Measurements from ENCODE around the gene TUBB2B.

Gene TUBB2B

GRCh38 chr6:3252369-3252768, 24.9 kb upstream of the TUBB2B start:
- TF ChIP-seq, protein P1, sequence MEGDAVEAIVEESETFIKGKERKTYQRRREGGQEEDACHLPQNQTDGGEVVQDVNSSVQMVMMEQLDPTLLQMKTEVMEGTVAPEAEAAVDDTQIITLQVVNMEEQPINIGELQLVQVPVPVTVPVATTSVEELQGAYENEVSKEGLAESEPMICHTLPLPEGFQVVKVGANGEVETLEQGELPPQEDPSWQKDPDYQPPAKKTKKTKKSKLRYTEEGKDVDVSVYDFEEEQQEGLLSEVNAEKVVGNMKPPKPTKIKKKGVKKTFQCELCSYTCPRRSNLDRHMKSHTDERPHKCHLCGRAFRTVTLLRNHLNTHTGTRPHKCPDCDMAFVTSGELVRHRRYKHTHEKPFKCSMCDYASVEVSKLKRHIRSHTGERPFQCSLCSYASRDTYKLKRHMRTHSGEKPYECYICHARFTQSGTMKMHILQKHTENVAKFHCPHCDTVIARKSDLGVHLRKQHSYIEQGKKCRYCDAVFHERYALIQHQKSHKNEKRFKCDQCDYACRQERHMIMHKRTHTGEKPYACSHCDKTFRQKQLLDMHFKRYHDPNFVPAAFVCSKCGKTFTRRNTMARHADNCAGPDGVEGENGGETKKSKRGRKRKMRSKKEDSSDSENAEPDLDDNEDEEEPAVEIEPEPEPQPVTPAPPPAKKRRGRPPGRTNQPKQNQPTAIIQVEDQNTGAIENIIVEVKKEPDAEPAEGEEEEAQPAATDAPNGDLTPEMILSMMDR (conservative IDR thresholded peaks at IDR 0.05; ENCODE audit: low read depth), result no peak
- no peak overlapping the region for H3K27ac ChIP-seq
- no peak for DNase-seq (ENCODE audit: low spot score)
- CTCF ChIA-PET, result interaction anchor here (1.1 to 1.9 kb wide), 5 partner anchors 9 to 127 kb away, joined by 4 to 13 read pairs (median 4); no protein-coding TSS in a partner anchor
- POLR2A ChIA-PET (ENCODE audit: low non-redundant PET), result interaction anchor here (0.8 kb wide), 1 partner anchor 13 kb away, joined by 5 read pairs; no protein-coding TSS in a partner anchor

GRCh38 chr6:3251462-3252314, 24.2 kb upstream of the TUBB2B start:
- CTCF ChIA-PET, result interaction anchor here (0.6 to 1.9 kb wide), 21 partner anchors 9 to 267 kb away, joined by 3 to 13 read pairs (median 4); partner anchors contain the start of gene TUBB2A
- peak; percentile 76 for DNase-seq (ENCODE audit: low spot score)
- POLR2A ChIA-PET (ENCODE audit: low non-redundant PET), result interaction anchor here (0.8 kb wide), 1 partner anchor 14 kb away, joined by 5 read pairs; no protein-coding TSS in a partner anchor
- no peak overlapping the region for H3K27ac ChIP-seq
- TF ChIP-seq, protein P1 (conservative IDR thresholded peaks at IDR 0.05; ENCODE audit: low read depth), result peak; percentile 94

DNA sequence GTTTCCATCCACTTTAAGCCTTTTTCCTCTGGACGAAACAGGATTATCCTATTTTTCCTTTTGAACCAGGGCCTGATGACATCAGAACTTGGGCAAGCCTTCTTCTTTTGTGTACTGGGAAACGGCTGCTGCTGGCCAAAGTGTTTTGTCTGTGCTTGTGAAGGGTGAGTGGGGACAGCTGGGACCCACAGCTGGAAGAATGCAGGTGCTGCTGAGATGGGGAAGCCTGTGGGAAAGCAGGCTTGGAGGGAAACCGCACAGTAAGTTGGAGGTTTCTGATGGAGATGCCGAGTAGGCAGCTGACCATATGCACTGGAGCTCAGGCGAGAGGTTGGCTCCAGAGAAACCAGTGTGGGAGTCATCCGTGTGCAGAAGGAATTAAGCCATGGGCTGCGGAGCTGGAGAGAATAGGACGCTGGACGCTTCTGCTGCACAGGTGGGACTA, 22.8 kb upstream of the TUBB2B start:
- ChIA-PET CTCF (interaction anchor here (1.6 kb wide), 2 partner anchors 10 to 88 kb away, joined by 3 read pairs; no protein-coding TSS in a partner anchor), POLR2A (ENCODE audit: low non-redundant PET) (no interaction called here)
- H3K27ac ChIP-seq, result no peak overlapping the region
- no peak for DNase-seq (ENCODE audit: low spot score)
- TF ChIP-seq, protein P1 (conservative IDR thresholded peaks at IDR 0.05; ENCODE audit: low read depth), result no peak

DNA sequence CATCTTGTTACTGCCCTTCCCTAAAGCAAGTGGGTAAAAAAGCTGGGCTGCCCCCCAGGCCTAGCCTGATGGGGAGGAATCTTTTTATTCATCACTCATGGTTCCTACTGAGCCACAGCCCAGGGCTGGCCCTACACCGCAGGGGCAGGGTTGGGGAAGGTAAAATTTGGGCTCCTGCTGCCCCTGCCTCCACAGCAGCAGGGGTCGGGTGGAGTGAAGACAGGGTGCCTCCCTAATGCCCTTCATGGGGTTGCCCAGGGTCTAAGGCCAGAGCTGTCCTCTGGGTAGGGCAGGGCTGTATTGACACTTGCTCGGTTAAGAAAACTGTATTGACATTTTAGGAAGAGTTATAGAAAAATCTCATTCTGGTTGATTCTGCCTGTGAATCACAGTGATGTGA, 22.4 kb upstream of the TUBB2B start:
- no peak for DNase-seq (ENCODE audit: low spot score)
- ChIA-PET CTCF (interaction anchor here (0.6 to 1.6 kb wide), 2 partner anchors 87 to 103 kb away, joined by 3 read pairs; no protein-coding TSS in a partner anchor), POLR2A (ENCODE audit: low non-redundant PET) (no interaction called here)
- TF ChIP-seq, protein P1 (conservative IDR thresholded peaks at IDR 0.05; ENCODE audit: low read depth), result no peak
- no peak overlapping the region for H3K27ac ChIP-seq

DNA sequence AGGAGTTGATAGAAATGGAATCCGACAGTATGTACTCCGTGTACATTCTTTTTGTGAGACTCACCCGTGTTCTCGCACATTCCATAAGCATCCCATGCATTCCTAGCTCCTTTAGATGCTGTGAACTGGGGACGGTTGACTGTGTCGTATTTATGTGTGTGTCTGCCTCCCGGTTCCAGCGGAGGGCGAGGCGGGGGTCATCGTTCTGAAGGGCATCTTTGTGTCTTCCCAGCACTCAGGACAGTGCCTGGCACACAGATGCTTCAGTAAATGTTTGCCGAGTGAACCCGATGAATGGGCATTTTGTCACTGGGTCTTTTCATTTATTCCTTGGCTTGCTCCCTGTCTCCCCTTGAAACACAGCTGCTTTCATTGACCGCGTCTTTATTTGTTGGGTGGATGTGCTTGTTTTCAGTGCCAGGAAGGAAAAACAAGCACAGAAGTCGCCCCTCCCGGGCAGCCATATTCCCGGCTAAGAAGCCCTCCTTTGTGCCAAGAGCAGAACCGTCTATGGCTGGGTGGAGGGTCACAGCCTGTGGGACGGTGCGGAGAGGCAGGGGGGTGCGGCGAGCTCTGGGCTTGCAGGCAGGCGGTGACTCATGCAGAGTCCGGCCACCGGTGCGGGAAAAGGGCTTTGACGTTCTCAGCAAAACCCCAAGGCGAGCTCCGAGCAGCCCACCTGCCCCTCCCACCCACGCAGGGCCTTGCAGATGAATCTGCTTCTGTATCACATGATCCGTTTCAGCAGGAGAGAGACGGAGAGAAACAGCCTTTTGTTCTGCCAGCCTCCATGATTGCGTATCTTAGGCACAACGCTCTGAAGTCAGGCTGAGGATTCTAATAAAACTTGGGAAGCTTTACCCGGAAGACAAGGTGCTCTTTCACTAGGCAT, 20.0 kb upstream of the TUBB2B start:
- peak; percentile 54 for DNase-seq (ENCODE audit: low spot score)
- CTCF ChIA-PET, result interaction anchor here (0.5 to 0.7 kb wide), 2 partner anchors 38 to 605 kb away, joined by 3 read pairs; no protein-coding TSS in a partner anchor
- TF ChIP-seq, protein P1 (conservative IDR thresholded peaks at IDR 0.05; ENCODE audit: low read depth), result no peak
- POLR2A ChIA-PET (ENCODE audit: low non-redundant PET), result interaction anchor here (0.7 kb wide), 1 partner anchor 100 kb away, joined by 3 read pairs; no protein-coding TSS in a partner anchor
- H3K27ac ChIP-seq, result peak overlapping the region; percentile 34

All from RWPE1 (cell line).